ENCODE data around the gene TBX4. TPM values are rescaled to one million over a fixed set of nuclear protein-coding genes. Genes with fewer than 3 reads are reported as not detected.

The TBX4 gene
- total RNA-seq, 1 donor from 2014 or later, result not detected

GRCh38 chr17:61409301-61410112 lies 42.7 kb upstream of the TBX4 start:
- Histone ChIP-seq H3K27ac (no peak overlapping the region), H3K4me1 (peaks cover 17% of the 10 kb centered on the region), H3F3A (ENCODE audit: low read depth) (peaks cover 37% of the 10 kb centered on the region), H3K9me3 (ENCODE audit: low read depth) (no peaks in the 10 kb centered on the region), H2AFZ (replicated peaks) (peak overlapping the region; percentile 71), H3K4me2 (peak overlapping the region; percentile 79), H3K4me3 (peak overlapping the region; percentile 51), H4K20me1 (ENCODE audit: low read depth) (peaks cover 64% of the 10 kb centered on the region), H3K36me3 (no peaks in the 10 kb centered on the region), H3K79me2 (ENCODE audit: low read depth) (no peaks in the 10 kb centered on the region), H3K9ac (no peak overlapping the region), H3K27me3 (peaks cover 100% of the 10 kb centered on the region)
- peak overlapping the region; percentile 77 for H3K4me3 Mint-ChIP-seq
- peaks cover 60% of the 10 kb centered on the region for H3K27me3 Mint-ChIP-seq (ENCODE audit: insufficient read depth, low read depth)
- H3K9me3 Mint-ChIP-seq, result no peaks in the 10 kb centered on the region
- TF ChIP-seq CTCF (IDR thresholded peaks at IDR 0.05), result peak; percentile 47
- no peak for TF ChIP-seq EZH2 (IDR thresholded peaks at IDR 0.05)
- H3K36me3 Mint-ChIP-seq, result no peaks in the 10 kb centered on the region
- no peak overlapping the region for H3K27ac Mint-ChIP-seq
- DNase-seq (ENCODE audit: low spot score), result peak; percentile 87
- peaks cover 13% of the 10 kb centered on the region for H3K4me1 Mint-ChIP-seq

DNA sequence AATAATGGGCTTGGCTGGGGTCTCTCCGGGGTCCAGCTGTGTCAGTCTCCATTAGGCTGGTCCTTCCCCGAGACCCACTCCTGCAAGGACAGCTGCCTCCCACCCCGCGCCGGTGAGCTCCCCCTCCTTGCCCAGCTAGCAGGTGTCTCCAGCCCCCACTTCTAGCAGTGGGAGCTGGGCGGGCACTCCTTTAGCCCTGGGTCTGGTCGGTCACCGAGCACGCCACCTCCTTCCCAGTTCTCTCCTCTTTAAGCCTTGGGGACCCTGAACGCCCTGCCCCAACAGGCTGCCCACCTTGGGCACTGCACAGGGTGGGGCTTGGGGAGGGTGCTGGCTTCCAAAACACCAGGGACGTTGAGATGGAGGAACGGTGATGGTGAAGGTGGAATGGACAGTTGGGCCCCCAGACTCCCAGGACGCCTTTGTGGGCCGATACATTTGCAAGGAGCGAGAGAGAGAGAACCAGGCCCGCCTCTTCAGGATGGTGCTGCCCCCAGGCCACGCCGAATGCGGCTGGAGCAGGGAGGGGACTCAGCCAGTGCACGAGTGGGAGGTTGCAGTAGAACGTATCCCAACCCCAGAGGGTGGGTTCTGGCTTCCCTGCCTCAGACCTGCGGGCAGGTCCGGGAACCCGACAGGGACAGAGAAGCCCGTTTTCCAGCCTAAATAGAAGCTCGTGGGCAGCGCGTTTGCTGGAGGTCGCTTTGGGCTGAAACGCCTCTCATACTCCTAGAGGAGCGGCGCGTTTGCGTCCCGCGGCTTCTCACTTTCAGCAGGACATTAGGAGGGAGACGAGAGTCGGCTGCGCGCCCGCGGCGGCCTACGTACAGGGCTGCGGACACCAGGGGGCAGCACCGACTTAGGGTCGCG lies 41.8 kb upstream of the TBX4 start:
- Mint-ChIP-seq H3K27me3 (ENCODE audit: insufficient read depth, low read depth) (peaks cover 58% of the 10 kb centered on the region), H3K4me1 (peaks cover 13% of the 10 kb centered on the region), H3K27ac (no peak overlapping the region), H3K36me3 (no peaks in the 10 kb centered on the region), H3K9me3 (no peaks in the 10 kb centered on the region), H3K4me3 (peak overlapping the region; percentile 81)
- peak overlapping the region; percentile 80 for H3K4me2 ChIP-seq
- H3F3A ChIP-seq (ENCODE audit: low read depth), result peaks cover 31% of the 10 kb centered on the region
- peaks cover 100% of the 10 kb centered on the region for H3K27me3 ChIP-seq
- H3K4me1 ChIP-seq, result peaks cover 9% of the 10 kb centered on the region
- no peak overlapping the region for H3K9ac ChIP-seq
- no peaks in the 10 kb centered on the region for H3K9me3 ChIP-seq (ENCODE audit: low read depth)
- H2AFZ ChIP-seq (replicated peaks), result no peak overlapping the region
- DNase-seq (ENCODE audit: low spot score), result peak; percentile 89
- H3K27ac ChIP-seq, result no peak overlapping the region
- H3K4me3 ChIP-seq, result peak overlapping the region; percentile 51
- peaks cover 55% of the 10 kb centered on the region for H4K20me1 ChIP-seq (ENCODE audit: low read depth)
- H3K79me2 ChIP-seq (ENCODE audit: low read depth), result no peaks in the 10 kb centered on the region
- H3K36me3 ChIP-seq, result no peaks in the 10 kb centered on the region
- peak; percentile 94 for TF ChIP-seq EZH2phosphoT487 (IDR thresholded peaks at IDR 0.05)
- TF ChIP-seq CTCF (IDR thresholded peaks at IDR 0.05), result peak; percentile 69
- TF ChIP-seq EZH2 (IDR thresholded peaks at IDR 0.05), result peak; percentile 91

DNA sequence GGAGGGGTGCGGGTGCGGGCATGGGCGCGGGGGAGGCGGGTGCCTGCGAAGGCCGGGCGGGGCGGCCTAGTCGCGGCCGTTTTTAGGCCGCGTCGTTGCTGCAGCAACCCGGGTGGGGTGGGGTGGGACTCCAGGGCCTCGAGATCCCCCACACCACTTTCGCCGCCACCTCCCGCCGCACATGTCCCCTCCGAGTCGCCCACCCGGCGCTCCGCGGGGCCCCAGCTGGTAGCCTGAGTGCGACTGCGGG lies 41.3 kb upstream of the TBX4 start:
- H4K20me1 ChIP-seq (ENCODE audit: low read depth), result peaks cover 49% of the 10 kb centered on the region
- Mint-ChIP-seq H3K27ac (no peak overlapping the region), H3K9me3 (no peaks in the 10 kb centered on the region), H3K4me1 (peaks cover 13% of the 10 kb centered on the region), H3K36me3 (no peaks in the 10 kb centered on the region), H3K27me3 (ENCODE audit: insufficient read depth, low read depth) (peaks cover 58% of the 10 kb centered on the region), H3K4me3 (peak overlapping the region; percentile 83)
- H3F3A ChIP-seq (ENCODE audit: low read depth), result peaks cover 31% of the 10 kb centered on the region
- peak overlapping the region; percentile 51 for H3K4me3 ChIP-seq
- peaks cover 5% of the 10 kb centered on the region for H3K4me1 ChIP-seq
- no peak for DNase-seq (ENCODE audit: low spot score)
- H3K79me2 ChIP-seq (ENCODE audit: low read depth), result no peaks in the 10 kb centered on the region
- peak overlapping the region; percentile 80 for H3K4me2 ChIP-seq
- H3K27me3 ChIP-seq, result peaks cover 100% of the 10 kb centered on the region
- no peaks in the 10 kb centered on the region for H3K36me3 ChIP-seq
- H2AFZ ChIP-seq (replicated peaks), result peak overlapping the region; percentile 22
- no peaks in the 10 kb centered on the region for H3K9me3 ChIP-seq (ENCODE audit: low read depth)
- H3K27ac ChIP-seq, result no peak overlapping the region
- no peak overlapping the region for H3K9ac ChIP-seq
- TF ChIP-seq CTCF (IDR thresholded peaks at IDR 0.05) (no peak), EZH2 (IDR thresholded peaks at IDR 0.05) (peak; percentile 6)
